GM18907 (cell line): ENCODE results near the gene PICALM.

Source experiments
- ATAC-seq: cut with Tn5 transposase; IDR thresholded peaks from one replicate; pipeline ENCODE4 v1.9.1; 2021; ENCODE audit warnings: mild to moderate bottlenecking, moderate library complexity; ENCODE audit not compliant: unreplicated experiment

The PICALM gene

DNA sequence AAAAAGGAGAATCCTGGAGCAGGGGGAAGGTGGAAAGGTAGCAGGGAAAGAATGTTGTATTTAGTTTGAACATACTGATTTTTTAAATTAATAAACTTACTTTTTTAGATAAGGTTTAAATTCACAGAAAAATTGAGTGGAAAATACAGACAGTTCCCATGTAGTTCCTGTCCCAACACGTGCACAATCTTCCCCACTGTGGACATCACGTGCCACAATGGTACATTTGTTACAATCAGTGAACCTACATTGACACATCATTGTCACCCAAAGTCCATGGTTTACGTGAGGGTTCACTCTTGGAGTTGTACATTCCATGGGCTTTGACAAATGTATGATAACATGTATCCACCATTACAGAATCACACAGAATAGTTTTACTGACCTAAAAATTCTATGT, 10.5 kb upstream of the PICALM start:
- ATAC-seq = no peak

DNA sequence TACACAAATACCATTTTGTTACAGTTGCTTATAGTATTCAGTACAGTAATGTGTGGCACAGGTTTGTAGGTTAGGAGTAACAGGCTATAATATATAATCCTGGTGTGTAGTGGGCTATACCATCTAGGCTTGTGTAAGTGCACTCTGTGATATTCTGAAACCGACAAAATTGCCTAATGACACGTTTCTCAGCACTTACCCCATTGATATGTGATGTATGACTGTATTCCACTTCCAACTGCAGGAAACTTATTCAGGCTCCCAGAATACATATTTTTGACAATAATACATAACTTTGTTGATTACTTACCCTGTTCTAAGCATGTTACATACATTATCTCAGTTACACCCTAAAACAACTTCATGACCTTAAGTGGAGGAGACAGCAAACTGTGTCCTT, 5.1 kb upstream of the PICALM start:
- ATAC-seq = no peak

DNA sequence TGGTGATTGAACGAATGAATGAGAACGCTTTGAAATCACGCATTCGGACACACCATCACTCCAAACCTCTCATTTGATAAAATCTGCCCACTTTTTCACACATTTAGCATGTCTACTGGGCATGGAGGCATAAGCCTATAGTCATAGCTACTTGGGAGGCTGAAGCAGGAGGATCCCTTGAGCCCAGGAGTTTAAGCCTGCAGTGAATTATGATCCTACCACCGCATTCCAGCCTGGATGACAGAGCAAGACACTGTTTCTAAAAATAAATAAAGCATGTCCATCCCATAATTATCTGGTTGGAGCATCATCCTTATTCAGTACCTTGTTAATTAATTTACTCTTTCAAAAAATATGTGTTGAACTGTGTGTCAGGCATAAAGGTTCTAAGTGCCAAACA, 3.3 kb upstream of the PICALM start:
- ATAC-seq = no peak

DNA sequence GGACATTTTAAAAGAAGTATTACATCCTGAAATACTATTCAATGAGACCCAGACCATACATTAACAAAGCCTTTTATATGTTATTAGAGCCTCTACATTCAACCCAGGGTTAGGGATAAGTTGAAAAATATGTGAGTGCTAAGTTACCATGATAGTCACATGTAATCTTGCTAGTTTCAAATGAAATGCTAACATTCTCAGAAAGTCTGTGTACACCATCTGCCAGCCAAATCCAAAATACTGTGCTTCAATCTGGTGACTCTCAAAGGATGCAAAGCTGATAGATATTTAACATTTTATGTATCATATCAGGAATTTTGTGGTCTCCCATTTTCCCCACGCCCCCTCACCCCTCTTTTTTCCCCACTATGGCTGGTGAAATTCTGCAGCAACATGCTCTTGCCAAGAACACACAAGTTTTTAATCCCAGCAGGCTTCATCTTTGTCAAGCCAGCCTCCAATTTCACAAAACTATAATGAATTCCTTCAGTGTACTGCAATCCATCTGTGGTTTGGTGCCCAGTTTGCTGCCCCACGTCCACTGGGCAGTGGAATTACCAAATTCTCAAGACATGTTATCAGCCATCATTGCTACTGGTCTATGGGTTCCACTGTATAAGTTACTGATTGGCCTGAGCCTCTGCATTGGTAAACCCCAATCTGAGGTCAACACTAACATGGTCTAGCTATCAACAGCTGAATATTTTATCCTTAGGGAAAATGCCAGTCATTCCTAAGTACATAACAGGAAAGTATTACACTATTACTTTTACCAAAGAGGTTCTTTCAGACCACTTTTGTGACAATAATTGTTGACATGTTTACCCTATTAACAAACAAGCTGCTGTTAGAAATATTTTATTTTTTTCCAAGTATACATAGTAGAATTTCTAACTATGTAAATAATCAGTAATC, 1.5 kb upstream of the PICALM start:
- ATAC-seq = no peak

DNA sequence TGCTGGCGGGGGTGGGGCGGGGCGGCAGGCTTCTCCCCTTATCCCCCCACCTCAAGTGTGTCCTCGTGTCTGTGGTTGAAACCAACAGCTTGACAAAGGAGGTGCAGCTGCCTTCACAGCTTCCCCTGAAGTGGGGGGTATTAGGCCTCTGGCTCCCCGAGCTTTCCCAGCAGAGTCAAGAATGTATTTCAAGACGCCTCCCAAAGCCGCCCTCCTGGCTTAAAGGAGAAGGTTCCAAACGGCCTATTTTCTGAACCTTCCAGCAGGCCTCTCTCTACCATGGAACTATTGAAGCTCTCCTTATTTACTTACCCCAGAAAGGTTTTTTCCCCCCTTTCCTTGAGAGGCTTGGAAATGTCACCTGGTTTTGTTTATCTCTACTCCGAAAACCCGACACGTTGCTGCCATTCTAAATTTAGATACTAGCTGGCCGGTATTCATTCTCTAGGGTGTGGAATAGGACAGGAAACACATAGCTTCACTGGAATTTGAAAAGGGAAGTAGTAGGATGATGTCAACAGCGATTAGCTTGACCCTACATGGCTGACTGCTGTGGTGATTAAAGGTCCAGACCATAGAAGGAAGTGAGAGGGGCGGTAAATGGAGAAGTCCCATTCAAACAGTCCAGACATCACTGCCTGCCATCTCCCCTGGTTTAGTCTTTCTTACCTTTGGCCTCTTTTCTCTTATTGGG, 671 bp upstream of the PICALM start:
- peak; percentile 69 for ATAC-seq

DNA sequence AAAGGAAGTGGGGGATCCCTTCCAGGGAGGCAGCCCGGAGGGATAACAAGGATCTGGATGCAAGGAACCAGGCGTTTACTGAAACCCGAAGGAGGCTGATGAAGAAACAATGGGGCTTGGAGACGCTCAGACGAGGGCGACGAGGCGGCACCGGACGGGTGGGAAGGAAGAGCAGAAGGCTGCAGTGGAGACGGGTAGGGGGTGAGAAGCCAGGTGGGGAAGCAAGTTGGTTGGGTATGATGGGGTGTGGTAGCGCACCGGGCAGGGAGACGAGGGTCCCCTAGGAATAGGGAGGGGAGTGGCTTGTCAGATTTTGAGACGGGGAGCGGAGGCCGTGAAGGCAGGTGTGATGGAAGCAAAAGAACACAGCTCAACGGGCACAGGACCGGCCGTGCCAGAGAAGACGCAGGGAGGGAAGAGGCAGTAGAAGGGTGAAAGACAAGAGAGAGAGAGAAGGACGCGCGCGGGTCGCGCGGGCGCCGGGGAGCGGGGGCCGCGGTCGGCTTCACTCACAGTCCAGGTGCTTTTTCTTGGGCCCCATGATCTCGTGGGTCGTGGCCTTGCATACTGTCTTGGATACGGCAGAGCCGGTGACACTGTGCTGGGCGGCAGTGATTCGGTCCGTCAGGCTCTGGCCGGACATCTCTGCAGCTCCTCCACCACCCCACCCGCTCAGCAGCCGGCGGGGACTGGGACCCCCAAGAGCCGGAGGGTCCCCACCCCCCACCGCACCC, 579 bp downstream of the PICALM start:
- peak; percentile 23 for ATAC-seq

DNA sequence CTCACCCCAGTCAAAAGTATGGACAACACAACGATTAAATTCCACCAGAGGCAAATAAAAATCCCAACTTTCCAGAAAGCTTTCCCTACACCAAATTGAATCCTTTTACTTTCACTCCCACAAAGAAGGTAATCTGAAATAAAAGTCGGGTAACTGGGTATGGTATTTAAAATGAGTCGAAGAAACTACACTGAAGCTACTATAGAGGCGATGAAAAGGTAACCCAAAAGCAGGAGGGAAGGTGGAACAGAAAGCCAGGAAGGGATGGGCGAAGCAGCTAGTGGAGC, 1.1 kb downstream of the PICALM start:
- ATAC-seq = no peak

DNA sequence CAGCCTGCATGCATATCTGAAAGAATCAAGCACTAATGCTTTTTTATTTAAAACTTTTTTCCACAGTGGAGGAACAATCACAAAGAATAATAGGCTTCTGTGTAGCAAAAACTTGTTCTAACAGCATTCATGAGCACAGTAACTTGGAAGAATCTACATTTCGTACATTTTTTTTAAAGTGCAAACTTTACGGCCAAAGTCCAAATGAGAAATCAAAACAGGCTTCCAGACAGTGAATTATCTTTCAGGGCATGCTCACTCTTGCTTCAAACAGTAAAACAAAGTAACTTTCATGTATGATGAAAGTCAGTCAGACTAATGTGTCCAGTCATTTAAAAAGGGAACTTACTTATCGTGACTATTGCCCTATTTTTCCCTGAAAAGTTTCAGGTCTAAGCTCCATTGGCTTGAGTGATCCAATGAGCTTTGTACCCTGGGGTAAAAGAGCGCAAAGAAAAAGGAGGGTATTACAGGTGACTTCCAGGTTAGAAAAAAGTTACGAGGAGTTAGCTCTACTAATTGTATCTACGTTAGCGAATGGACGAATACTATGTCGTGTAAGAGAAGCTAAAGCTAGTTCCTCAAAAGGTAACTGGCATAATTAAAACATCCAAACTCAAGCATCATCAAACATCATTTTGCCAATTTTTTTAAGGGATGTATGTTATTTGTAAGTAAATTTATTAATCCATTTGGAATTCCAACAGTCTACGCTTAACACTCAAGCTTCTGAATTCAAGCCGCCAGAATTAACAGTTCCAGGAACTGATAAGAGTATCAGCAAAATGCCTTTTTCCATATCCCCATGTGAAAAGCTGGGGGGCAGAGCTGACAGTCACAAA, 1.7 kb downstream of the PICALM start:
- no peak for ATAC-seq

DNA sequence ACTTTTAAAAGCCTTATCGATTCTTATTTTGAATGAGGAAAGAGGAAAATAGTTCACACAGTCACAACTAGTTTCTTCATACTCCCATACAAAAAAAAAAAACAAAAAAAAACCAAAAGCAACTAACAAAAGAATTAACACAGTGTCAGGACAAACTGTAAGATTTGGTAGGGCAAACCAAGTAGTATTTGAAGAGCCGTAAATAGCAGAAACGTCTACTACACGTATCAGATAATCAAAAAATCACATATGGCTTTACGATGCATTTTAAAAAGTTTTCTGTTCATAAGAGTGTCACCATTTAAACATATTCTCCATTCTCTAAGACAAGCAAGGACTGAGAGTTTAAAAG, 2.3 kb downstream of the PICALM start:
- no peak for ATAC-seq

DNA sequence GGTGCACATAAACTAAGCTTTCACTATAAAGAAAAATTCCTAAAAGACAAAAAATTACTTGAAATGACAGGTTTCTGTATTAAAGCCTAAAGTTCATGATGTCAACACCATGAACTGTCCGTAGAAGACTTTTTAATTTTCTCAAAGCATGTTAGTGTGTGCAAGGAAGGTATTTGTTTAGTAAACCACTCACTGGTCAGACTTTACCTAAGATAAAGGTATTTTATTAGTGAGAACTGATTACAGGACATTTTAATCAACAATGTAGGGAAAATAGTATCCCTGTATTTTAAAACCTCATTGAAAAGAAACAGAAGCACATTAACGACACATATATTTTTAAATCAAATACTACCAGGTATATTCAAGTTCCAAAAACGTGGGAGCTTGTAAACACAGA, 2.9 kb downstream of the PICALM start:
- no peak for ATAC-seq

DNA sequence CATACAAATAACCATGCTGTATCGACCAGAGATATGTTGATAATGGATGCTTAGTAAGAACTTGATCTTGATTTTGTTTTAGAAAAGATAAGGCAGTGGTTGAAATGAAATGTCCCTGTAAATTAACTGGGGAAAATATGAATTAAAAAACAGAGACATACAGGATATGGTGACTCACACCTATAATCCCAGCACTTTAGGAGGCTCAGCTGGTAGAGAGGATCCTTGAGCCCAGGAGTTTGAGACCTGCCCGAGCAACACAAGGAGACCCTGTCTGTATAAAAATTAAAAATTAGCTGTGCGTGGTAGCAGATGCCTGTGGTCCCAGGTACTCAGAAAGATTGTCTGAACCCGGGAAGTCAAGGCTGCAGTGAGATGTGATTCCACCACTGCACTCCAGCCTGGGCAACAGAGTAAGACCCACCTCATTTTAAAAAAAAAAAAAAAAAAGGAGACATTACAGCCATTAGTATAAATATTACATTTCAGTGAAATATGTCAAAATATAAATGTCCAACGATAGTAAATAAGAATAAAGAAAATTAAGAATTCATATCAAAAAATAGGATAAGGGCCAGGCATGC, 4.6 kb downstream of the PICALM start:
- no peak for ATAC-seq

DNA sequence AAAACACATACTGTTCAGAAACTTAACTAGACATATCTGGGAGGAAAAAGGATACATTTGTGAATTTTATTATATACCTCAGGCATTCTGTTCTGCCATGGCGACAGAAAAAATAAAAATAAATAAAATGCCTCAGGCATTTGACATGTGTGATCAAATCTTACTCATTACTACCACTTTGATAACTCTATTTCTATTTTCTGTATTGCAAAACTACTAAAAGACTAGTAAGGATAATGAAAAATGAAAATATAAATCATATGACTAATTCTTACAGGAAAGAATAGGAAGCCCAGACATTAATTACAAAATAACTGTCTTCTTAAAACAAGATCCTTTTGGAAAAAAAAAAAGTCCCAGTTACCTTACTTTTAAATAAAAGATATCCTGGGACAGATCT, 5.3 kb downstream of the PICALM start:
- ATAC-seq = no peak

DNA sequence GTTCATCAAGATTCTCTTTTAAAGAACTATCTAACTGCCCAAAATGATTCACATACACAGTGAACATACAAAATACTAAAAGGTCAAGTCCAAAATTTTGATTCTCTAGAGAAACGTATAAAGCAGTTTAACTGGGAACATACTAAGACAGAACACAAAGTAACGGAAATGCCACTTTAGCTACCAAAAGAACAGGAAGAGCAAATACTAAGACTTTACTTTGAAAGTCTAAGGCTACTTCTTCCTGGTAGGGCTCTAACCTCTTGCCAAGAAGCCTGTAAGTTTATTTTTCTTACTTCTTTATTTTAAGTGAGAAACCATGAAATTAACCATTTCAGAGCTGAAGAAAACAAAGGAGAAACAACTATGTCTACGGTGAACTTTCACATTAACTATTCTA, 6.2 kb downstream of the PICALM start:
- no peak for ATAC-seq

DNA sequence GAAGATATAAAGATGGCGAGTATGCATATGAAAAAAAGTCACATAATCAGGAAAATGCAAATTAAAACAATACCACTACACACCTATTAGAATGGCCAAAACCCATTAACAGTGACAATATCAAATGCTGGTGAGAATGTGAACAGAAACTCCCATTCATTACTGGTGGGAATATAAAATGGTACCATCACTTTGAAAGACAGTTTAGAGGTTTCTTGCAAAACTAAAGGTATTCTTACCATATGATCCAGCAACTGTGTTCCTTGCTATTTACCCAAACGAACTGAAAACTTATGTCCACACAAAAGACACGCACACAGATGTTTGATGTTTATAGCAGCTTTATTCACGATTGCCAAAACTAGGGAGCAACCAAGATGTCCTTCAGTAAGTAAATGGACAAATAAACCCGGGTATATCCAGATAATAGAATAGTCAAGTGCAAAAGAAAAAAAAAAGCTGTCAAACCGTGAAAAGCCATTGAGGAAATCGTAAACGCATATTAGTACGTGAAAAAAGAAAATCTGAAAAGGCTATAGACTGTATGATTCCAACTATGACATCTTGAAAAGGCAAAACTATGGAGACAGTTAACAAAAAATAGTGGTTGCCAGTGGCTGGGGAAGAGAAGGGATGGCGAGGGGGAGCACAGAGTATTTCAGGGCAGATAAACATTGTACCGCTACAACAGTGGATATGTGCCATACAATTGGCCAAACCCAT, 7.2 kb downstream of the PICALM start:
- ATAC-seq = no peak

DNA sequence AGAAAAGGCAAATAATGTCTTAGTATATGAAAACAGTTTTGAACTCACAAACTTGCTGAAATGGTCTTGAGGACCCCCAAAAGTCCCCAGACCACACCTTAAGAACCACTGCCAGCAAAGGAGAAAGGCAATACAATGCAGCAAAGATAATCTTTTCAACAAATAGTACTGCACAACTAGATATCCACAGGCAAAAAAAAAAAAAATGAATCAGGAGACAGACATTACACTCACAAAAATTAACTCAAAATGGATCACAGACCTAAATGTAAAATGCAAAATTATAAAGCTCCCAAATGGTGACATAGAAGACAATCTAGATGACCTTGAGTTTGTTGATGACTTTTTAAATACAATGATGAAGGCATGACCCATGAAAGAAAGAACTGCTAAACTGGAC, 8.3 kb downstream of the PICALM start:
- ATAC-seq = no peak

DNA sequence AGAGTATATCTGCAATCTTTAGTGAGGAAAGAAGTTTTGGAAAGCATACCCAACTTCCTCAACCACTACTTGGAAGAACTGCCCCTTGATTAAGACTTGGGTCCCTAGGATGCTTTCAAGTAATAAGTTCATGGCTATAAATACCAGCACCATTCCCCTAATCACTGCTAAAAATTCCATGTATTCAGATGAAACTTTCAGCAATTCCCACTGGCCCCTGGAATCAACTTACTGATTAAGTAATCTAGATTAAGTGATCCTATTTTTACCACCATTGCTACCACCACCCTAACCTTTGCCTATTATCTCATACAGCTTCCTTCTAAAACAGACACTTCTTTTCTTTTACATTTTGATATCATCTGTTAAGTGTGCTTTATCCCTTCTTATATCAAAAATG, 10.5 kb downstream of the PICALM start:
- ATAC-seq = no peak

DNA sequence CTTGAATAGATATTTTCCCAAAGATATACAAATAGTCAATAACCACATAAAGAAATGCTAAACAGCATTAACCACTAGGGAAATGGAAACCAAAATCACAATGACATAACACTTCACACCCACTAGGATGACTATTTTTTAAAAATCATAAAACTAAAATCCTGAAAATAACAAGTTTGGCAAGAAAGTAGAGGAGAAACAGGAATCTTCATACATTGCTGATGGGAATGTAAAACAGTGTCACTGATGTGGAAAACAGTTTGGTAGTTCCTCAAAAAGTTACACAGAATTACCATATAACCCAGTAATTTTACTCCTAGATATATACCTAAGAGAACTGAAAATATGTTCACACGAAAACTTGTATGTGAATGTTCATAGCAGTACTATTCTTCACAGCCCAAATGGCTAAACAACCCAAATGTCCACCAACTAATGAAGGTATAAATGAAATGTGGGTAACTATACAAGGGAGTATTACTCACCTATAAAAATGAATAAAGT, 12.5 kb downstream of the PICALM start:
- ATAC-seq = no peak

DNA sequence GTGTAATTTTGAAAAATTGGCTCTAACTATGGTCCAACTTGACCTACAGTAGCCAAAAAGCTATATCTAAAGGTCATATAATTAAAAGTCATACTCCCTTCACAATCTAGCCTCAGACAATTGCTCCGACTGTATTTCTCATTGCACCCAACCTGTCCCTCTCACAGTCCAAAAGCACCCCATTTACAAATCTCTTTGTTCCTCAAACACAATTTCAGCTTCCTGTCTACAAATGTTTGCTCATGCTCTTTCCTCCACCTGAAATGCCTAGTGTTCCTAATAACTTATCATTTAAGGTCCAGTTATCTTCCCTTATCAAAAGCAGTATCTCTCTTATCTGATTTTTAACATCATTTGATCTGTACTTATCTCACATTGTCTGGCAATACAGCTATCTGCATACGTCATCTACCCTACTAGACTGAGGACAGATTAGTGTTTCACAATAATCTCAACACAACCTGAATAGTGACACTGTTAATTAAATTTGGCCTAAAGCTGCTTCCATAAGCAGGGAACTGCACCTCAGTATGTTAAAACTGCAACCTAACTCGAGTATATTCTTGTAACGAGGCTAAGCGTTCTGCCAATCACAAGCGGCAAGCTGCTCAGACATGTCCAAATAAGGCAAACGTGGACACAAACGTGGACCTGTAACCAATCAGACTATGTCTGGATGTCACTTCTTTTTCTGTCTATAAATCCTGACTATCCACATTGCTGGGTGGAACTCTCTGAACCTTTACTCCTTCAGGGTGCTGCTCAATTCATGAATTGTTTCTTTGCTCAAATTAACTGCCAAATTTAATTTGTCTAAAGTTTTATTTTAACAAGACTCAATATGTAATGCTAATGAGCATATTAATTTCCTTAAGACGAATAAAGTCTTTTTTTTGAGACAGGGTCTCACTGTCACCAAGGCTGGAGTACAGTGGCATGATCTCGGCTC, 15.9 kb downstream of the PICALM start:
- ATAC-seq = no peak

DNA sequence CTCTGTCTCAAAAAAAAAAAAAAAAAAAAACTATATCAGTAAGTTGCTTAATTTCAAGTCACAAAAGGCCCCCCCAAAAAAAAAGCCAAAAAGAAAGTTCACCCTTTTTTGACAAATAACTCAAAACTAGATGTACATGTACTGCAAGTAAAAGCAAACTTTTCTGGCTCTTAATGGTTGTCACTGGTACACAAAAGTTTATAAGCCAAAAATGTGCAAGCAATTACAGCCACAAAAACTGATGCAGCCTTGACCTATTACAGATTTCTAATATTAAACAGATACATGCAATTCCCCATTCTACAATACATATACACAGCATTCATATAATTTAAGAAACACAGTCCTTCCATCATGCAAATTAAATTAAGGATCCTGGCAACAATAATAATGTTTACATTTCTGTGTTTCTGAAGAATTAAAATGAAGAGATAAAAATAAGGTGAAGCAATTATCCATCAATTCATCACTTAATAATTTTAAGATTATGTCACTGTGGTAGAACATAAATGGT, 18.6 kb downstream of the PICALM start:
- no peak for ATAC-seq
